Activated T-cell treated with anti-CD3 and anti-CD28 coated beads for 48 hours (primary cell): ENCODE results near the gene PNPLA7.

ENCODE experiments used
- DNase-seq: peaks from one replicate; pipeline ENCODE4 v3.0.0-alpha.2; 2020; ENCODE audit warnings: low read depth

The PNPLA7 gene

DNA sequence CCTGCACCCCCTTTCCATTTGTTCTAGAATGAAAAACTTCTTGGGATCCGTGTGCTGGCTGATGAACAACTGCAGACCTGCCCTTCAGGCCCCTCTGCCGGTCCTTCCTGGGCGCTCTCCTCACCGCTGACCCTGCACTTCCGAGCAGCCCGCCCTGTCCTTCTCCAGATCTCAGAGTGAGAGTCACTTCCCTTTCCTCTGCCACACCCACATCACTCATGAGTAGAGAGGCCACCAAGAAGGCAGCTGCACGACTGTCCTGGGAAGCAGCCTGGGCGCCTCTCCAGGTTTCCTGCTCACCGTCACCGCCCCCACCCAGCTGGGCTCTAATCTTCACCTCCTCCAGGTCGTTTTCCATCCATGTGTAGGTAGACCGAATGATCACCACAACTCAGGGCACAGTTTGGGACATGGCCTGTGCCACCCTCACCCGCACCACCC, 56.1 kb downstream of the PNPLA7 start:
- DNase-seq, result no peak

DNA sequence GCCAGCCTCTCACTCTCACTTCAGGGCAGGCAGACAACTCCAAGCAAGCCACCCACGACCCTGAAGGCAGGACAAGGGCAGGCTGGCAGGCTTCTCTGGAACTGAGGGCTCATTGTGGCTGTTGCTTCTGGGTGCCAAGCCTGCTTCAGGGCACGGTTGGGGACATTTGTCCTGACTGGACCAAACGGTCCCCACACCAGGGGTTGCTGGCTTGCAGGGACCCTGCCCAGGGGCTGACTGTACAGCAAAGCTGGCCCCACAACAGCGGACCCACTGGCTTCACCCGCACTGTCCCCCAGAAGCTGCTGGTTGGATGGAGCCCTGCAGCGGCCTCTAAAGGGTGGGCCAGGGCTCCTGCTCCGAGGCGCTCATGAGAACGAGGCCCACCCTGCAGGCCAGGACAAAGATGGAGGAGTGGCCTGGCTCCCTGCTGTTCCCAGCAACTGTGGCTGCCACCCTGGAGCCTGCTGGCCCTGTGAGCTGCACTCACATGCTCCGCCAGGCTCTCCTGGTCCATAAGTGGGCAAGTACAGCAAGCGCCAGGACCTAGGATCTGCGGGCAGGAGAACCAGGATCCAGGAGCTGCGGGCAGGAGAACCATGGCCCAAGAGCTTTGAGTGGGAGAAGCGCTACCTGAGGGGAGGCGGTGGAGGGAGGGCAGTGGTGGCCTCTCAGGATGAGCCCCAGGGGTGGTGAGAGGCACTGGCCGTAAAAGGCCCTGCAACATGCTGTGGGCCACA, 56.7 kb downstream of the PNPLA7 start:
- DNase-seq, result no peak

DNA sequence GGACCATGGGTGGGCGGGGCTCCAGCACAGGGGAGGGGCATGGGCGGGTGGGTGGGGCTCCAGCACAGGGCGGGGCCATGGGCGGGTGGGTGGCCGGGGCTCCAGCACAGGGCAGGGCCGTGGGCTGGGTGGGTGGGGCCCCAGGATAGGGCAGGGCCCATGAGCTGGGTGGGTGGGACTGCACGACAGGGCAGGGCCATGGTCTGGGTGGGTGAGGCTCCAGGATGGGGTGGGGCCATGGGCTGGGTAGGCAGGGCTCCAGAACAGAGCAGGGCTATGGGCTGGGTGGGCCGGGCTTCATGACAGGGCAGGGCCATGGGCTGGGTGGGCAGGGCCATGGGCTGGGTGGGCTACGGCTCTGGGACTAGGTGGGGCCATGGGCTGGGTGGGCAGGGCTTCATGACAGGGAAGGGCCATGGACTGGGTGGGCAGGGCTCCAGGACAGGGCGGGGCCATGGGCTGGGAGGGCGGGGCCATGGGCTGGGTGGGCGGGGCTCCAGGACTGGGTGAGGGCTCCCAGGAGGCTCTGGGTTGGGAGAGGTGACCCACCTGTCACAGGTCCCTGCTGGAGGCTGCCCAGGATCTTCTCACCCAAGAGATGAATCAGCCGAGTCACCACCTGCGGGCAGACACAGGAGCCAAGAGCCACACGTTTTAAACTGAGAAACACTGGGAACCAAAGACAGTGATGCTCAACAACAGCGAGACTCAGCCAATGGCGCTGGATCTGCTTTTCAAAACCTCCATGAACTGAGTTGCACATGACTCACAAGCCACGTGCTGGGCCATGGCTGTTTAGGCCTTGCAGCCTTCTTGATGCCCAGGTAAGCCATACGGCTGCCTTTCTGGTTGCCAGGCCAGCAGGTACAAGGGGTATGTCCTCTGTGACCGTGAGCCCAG, 57.5 kb downstream of the PNPLA7 start:
- DNase-seq, result peak; percentile 27

DNA sequence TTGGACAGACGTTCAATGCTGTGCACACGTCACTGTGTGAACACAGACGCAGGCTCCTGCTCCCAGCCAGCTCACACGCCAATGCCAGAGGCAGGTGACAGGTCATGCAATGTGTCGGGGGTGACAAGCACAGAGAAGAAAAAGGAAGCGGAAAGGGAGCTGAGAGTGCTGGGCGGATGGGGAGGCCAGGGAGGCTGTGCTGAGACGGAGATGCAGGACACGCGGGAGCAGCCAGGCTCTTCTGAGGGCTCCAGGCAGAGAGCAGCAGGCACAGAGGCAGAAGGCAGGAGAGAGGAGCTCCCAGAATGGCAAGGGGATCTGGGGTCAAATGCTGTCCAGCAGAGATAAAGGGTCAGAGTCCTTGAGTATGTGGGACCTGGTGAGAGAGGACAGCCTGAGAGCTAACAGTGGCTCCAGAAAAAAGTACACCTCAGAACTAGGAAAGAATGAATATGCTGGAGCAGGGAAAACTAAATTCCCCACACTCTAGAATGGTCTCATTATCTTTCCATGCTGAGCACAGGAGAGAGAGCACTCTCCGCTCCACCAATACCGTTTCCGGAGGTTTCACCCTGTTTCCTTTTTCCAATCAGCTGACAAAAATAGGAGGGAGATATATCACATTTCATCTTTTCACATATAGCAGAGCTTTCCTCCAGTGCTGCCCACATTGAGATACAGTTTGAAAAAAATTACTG, 58.3 kb downstream of the PNPLA7 start:
- no peak for DNase-seq

DNA sequence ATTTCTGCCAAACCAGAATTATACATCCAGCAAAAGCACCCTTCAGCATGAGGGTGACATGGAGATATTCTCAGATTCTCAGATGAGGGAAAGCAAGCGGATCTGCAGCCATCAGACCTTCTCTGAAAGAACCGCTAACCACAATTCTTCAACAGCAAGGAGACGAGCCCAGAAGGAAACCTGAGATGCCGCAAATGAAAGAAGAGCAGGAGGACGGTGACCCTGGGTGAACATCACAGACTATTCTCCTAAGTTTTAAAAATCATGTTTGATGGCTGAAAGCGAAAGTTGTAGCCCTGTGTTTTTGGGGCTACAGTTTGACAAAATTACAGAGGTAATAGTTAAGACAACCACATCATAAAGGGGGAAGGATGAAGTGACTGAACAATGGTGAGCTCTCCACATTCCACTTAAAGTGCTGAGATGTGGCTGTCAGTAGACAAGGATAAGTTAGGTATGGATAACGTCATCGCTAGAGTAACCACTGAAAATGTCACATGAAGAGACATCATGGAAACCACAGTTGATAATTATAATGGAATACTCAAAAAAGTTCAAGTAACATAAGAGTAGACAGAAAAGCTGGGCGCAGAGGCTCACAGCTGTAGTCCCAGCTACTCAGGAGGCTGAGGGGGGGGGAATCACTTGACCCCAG, 59.5 kb downstream of the PNPLA7 start:
- DNase-seq, result no peak

DNA sequence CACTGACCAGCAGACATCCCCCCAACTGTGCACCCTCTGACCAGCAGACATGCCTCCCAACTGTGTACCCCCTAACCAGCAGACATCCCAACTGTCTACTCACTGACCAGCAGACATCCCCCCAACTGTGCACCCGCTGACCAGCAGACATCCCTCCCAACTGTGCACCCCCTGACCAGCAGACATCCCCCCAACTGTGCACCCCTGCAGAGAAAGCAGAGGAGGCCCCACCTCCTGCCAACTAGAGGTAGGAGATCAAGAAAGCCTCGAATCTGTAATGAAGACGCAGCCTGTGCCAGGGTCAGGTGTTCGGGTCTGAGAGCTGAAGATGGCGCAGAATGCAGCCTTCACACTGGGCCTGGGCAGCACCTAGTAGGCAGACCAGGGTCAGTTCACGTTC, 61.3 kb downstream of the PNPLA7 start:
- DNase-seq, result no peak

DNA sequence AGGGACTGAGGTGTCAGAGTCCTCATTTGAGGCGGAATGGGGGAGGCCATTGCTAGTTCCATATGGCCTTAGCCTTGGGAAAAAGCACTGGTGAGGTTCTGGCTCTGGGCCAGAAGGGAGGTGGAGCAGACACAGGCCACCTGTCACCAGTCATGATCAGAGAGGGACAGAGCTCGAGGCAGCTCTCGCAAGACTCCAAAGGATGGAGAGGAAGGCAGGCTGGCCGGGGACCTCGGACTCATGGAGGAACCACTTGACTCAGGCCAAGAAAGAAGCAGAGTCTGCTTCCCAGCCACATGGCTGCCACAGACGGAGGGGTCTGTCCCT, 61.9 kb downstream of the PNPLA7 start:
- DNase-seq, result no peak

DNA sequence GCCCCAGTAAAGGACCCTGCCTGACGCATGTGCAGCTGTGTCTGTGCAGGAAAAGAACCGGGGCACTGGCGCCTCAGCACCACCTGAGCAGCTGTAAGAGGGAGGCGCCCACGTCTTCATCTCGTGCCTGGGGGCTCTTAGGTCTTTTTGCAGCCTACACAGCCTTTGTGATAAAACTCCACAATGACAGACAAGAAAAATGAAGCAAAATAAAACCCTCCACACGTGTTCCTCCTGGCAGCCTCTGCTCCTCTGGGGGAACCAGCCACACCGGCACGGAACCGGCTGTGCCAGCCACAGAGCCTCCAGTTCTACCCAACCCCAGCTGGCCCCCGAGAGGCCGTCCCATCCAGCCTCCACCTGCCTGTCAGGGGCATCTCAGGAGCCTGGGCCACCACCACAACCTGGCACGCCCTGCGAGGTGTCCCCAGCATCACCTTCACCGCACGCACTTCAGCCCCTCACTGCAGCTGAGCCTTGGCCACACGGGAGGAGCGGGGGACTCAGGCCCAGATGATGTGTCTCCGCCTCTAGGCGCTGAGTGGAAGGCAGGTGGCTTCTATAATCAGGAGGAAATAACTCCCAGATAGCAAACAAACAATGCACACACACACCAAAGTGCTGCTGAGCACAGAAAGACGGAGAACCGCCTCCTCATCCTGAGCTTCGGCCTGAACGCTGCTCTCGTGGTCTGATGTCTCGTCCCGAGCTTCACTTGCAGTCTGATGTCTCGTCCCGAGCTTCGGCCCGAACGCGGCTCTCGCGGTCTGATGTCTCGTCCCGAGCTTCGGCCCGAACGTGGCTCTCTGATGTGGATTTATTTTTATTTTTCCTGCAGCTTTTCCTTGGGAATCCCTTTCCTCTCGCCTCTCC, 62.5 kb downstream of the PNPLA7 start:
- no peak for DNase-seq

DNA sequence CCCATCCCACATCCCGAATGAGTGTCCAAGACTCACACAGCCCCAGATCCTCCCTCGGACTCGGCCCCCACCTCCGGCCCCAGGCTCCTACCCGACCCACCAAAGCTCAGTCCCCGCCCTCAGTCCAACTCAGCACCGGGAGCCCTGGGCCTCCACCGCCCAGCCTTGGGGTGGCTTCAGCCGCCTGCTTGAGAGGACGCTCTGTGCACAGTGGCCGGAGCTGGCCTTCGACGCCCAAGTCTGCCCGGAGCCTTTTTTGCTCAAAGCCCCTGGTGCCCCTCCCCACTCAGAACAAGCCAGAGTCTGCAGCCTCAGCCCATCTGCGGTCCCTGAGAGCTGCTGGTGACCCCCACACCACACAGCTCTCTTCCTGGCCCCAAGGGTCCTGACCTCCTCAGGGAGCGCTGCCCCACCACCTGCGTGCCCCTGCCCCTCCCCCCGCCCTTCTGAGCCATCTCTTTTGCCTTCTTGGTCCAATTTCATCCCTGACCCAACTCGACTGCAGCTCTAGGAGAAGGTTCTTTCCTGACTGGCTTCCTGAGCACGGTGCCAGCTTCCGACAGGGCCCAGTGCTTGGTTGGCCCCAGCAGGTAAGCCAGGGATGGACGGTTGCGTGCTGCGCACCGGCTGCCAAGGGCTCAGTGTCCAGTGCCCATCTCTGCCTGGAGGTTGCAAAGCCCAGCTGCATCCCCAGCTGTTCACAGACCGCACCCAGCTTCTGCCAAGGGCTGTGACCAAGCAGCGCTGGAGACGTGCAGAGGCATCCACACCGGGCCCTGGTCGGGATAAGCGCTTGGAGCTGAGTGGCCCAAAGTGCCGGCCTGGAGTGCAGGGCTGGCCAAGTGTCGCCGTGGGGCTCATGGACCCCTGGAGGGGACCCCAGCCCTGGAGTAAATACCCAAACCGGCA, 63.4 kb downstream of the PNPLA7 start:
- no peak for DNase-seq

DNA sequence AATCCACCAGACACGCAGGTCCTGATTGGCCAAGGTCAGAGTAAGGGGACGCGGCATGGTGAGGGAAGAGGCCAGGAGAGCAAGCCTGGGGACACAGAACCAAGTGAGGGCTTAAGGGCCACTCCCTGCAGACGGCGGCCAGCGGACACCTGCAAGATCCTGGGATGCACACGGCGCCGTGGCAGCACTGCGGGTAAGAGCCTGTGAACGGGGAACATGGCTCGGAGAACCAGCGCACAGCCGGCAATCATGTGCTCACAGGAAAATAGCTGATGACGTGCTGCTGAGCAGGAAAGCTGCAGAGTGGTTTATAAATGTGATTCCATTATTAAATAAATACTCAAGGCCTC, 64.1 kb downstream of the PNPLA7 start:
- no peak for DNase-seq

DNA sequence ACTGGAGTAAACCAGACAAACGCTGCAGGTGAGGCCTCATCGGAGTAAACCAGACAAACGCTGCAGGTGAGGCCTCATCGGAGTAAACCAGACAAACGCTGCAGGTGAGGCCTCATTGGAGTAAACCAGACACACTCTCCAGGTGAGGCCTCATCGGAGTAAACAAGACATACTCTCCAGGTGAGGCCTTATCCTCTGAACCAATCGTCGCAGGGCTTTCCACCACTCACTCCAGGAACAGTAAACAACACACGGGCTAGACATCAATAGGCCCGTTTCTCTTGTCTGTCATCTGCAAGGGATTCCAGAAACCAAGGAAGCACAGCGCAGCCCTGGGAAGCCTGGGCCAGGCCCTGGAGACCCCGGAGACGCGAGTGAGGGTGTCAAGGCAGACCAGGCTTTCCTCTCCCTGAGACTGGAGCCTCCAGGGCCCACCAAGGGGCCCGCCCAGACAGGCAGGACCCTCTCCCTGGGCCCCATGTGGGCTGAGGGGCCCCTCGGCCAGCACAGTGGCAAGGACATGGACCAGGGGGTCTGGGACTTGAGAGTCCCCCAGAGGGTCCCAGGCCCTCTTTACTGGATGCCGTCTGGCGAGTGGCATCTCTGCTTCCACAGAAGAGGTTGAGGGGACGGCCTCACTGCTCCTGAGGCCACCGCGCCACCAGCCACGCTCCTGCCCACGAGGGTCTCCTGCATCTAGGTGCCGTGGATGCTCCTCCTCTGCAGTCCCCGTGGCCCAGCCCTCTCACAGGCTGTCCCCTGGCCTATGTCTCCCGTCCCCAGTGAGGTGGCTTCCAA, 64.7 kb downstream of the PNPLA7 start:
- no peak for DNase-seq

DNA sequence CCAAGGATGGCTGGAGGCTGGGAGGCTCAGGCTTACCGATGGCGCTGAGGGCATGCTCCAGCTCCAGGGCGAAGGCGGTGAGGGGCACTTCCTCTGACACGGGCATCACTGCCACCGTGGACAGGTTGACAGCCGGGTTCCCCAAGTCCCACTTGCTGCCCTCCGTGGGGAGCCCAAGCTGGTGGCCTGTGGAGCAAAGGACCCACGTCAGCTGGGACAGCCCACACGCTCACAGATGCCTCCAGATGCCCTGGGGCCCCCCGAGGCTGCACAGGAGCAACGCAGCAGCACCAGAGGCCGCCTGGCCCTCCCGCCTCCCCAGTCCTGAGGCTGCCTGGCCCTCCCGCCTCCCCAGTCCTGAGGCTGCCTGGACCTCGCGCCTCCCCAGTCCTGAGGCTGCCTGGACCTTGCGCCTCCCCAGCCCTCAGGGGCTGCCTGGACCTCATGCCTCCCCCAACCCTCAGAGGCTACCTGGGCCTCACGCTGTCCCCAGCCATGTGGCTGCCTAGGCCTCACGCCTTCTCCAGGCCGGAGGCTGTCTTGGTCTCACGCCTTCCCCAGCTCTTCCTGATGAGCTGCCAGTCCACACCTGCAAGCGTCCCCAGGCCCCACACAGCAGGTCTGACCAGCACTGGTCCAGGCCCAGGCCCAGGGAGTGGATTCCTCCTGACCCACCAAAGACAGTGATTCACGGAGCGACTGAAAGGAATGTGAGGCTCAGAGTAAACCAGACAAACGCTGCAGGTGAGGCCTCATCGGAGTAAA, 65.5 kb downstream of the PNPLA7 start:
- DNase-seq, result no peak

DNA sequence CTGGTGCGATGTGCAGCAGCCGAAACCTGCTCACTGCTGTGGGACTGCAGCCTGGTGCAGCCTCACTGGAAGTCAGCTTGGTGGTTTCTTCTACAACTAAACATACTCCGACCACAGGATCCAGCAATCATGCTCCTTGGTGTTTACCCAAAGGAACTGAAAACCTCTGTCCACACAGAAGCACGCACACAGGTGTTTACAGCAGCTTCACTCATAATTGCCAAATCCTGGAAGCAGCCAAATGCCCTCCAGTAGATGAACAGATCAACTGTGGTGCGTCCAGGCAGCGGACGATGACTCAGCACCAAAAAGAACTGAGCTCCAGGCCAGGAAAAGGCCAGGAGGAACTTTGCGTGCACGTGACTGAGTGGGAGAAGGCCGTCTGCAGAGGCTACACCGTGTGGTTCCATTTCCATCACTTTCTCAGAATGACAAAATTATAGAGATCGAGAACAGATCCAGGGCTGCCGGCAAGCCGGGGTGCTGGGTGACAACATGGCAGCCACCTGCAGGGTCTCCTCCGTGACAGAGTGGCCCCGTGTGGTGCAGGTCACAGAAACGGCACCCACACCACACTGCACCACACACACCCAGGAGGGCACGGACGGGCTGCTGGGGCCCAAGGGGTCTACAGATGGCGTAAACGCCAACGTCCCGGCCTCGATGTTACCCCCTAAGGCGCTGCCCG, 68.0 kb downstream of the PNPLA7 start:
- no peak for DNase-seq

DNA sequence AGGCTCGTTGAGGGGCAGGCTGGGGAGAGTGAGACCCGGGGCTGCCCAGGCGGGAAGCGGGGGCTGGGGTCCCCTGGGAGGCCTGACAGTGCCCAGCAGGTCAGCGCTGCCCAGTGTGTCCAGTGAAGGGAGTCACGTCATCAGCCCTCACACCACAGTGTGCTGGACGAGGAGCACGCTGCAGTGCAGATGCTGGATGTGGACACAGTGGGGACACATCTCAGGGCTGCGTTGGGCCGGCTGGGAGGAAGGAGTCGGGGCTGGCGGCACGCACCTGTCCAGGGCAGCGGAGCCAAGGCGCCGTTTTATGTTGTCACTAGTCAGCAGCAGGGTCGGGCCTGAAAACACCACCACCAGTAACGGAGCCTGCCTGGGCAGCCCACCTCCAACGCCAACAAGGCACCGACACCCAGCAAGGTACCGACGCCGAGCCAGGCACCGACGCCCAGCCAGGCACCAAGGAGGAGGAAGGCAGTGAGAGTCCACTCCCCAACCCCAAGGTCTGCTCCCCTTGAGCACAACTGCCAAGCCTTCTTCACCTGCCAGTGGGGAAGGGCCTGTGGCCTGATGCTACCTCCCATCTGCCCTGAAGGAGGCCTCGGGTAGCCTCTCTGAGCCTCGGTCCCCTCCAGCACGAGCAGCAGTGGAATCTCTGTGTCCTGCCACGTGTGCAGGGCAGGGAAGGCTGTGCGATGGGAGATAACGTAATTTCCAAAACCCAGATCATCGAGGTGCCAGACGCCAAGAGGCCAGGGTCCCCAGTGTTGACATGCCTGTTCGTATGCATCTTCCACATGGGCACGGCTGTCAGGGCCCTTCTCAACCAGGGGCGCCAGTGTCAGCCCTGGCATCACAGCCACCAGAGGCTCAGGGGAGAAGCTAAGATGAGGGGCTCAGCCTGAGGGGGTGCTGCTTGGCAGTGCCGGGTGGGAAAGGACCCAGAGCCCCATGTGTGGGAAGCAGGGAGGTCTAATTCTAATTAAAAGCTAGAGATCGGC, 69.2 kb downstream of the PNPLA7 start:
- no peak for DNase-seq

DNA sequence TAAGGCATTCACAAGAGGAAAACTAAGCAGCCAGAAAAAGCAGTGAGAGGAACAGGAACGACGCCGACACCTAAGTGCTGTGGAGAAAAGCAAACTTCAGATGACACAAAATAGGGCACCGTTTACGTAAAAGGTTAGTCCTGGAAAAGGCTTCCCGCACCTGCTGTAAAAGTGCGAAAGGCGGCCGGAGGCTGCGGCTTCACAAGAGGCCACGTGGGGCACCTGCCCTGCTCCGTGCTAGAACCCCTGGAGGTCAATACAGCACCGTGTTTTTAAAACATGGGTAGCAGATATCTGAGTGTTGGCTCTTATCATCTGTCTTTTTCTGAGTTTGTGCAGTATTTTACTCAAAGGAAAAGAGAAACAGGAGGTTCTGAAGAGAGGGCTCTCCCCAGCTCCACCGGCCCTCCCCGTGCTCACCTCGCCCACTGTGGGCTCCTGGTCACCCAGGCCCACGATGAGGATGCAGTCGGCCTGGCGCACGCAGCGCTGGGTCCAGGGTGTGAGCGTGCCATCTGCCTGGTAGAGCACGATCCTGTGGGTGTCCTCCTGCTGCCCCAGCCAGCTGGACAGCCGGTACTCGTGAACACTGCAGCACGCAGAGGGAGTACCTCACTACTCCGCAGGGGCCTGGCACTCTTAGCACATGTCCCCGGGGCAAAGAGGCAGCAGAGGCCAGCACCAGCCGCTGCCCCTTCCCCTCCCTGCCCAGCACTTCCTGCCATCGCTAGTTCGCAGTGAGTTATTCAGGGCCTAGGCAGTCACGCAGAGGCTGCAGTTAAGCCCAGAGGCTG, 70.1 kb downstream of the PNPLA7 start:
- DNase-seq, result no peak
